ENCODE data around the gene USP2.

DNA sequence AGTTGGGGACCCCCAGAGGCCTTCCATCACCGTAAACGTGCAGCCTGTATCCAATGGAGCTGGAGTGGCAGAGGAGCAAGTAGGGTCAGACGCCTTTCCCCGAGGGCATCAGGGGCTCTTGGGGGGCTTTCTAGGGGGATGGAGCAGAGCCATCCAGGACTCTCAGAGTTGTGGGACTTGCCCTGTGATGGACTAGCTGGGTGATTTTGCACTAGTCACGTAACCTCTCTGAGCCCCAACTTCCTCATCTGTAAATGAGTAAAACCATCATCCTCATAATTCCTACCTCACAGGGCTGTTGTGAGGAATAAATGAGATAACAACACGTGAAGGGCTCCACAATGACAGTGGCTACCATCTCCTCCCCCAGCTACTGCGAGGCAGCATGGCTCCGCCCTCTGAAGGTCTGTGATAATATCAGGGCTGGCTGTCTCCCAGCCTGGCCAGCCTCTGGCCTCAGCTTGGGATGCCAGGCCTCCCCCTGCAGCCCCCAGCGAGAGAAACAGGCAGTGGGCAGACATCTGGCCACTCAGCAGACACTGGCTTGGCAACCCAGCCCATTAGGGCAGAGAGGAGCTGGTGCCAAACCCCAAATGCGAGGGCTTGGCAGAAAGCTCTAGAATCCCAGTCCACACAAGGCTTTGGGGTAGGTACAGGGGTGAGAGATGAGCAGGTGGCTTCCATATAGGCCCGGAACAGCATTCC lies 6.7 kb downstream of the USP2 start:
- TF ChIP-seq, protein P1, sequence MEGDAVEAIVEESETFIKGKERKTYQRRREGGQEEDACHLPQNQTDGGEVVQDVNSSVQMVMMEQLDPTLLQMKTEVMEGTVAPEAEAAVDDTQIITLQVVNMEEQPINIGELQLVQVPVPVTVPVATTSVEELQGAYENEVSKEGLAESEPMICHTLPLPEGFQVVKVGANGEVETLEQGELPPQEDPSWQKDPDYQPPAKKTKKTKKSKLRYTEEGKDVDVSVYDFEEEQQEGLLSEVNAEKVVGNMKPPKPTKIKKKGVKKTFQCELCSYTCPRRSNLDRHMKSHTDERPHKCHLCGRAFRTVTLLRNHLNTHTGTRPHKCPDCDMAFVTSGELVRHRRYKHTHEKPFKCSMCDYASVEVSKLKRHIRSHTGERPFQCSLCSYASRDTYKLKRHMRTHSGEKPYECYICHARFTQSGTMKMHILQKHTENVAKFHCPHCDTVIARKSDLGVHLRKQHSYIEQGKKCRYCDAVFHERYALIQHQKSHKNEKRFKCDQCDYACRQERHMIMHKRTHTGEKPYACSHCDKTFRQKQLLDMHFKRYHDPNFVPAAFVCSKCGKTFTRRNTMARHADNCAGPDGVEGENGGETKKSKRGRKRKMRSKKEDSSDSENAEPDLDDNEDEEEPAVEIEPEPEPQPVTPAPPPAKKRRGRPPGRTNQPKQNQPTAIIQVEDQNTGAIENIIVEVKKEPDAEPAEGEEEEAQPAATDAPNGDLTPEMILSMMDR (conservative IDR thresholded peaks at IDR 0.05 in 1 of 2, IDR thresholded peaks at IDR 0.05 in 1 of 2; ENCODE audit: low read depth in 1 of 2, low read length in 2 of 2) = no peak
- no peak for TF ChIP-seq EZH2 (IDR thresholded peaks at IDR 0.05; ENCODE audit: low read length, missing control alignments)
